ENCODE data around the gene SH2D3A.
A peak's percentile ranks its signal among the peaks of the same experiment; 100 is the strongest.
"Not testable (repeated sequence)": the region's sequence is repeated elsewhere in the genome, so short reads cannot be mapped to it uniquely, and the experiment has no call there.

SH2D3A gene

DNA sequence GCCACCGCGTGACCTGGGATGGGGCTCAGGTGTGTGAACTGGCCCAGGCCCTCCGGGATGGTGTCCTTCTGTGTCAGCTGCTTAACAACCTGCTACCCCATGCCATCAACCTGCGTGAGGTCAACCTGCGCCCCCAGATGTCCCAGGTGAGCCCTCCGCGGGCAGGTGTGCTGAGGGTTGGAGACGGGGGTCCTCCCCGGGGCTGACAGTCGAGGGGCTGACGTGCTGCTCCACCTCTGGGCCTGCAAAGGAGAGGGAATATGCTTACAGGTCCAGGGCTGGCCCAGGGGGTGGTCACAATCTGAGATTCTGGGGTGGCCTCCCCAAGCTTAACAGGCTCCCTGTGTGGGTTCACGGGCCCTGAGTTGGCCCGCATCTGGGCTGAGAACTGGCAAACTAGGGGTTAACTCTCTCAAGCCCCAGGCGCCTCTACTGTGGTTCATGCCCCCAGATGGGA lies 5.7 kb upstream of the SH2D3A start:
- no peak for DNase-seq (ENCODE audit: extremely low spot score)
- TF ChIP-seq, protein P1, sequence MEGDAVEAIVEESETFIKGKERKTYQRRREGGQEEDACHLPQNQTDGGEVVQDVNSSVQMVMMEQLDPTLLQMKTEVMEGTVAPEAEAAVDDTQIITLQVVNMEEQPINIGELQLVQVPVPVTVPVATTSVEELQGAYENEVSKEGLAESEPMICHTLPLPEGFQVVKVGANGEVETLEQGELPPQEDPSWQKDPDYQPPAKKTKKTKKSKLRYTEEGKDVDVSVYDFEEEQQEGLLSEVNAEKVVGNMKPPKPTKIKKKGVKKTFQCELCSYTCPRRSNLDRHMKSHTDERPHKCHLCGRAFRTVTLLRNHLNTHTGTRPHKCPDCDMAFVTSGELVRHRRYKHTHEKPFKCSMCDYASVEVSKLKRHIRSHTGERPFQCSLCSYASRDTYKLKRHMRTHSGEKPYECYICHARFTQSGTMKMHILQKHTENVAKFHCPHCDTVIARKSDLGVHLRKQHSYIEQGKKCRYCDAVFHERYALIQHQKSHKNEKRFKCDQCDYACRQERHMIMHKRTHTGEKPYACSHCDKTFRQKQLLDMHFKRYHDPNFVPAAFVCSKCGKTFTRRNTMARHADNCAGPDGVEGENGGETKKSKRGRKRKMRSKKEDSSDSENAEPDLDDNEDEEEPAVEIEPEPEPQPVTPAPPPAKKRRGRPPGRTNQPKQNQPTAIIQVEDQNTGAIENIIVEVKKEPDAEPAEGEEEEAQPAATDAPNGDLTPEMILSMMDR (IDR thresholded peaks at IDR 0.05; ENCODE audit: control extremely low read depth, extremely low read depth, low read depth, missing control alignments): no peak
- ChIA-PET CTCF (interaction anchor here (0.8 to 3.3 kb wide), 18 partner anchors 8 to 788 kb away, joined by 3 to 25 read pairs (median 4); partner anchors contain the start of genes GPR108 and TRIP10), POLR2A (interaction anchor here (1.0 to 1.8 kb wide), 7 partner anchors 10 to 242 kb away, joined by 3 to 6 read pairs (median 4); partner anchors contain the start of gene TNFSF9)

DNA sequence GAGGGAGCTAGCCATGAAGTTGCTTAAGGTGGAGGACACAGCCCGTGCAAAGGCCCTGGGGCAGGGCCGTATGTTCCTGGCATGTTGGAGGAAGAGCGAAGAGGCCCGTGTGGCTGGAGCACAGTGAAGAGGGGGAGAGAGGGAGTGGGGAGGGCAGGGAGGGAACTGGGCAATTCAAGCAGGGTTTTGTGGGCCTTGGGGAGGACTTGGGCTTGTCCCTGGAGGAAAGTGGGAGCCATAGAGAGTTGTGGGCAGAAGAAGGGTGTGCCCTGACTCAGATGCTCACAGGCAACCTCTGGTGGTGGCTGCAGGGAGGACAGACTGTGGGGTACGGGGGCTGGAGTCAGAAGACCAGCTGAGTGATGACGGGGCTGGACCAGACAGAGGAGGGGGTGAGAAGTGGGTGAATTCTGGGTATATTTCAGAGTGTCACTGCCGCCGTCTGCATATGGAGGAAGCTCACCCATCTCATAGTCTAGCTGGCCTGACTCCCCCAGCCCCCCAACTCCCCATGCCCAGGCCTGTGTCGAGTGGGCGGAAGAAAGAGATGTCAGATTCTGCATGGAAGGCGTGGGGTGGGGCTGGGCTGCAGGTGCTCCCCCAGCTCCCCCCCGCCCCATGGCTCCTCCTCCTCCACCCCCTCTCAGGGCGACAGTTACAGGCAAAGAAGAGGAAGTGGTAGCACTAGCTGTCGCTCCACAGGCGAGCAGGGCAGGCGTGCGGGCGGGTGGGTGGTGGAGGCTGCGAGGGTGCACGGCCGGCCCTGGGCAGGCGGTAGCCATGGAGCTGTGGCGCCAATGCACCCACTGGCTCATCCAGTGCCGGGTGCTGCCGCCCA lies 5.0 kb upstream of the SH2D3A start, which contains the start of gene VAV1:
VAV1 (plus strand) TSS at position 681 of the 838 bp plus-strand sequence; CDS start at position 781, 100 bp downstream.
- TF ChIP-seq, protein P1 (IDR thresholded peaks at IDR 0.05; ENCODE audit: control extremely low read depth, extremely low read depth, low read depth, missing control alignments): peak; percentile 56
- CTCF ChIA-PET: interaction anchor here (0.8 to 3.3 kb wide), 18 partner anchors 9 to 787 kb away, joined by 3 to 25 read pairs (median 4); partner anchors contain the start of genes GPR108 and TRIP10
- DNase-seq (ENCODE audit: extremely low spot score): peak; percentile 95
- POLR2A ChIA-PET: interaction anchor here (0.5 to 1.8 kb wide), 8 partner anchors 26 to 241 kb away, joined by 3 to 8 read pairs (median 4); partner anchors contain the start of gene TNFSF9

DNA sequence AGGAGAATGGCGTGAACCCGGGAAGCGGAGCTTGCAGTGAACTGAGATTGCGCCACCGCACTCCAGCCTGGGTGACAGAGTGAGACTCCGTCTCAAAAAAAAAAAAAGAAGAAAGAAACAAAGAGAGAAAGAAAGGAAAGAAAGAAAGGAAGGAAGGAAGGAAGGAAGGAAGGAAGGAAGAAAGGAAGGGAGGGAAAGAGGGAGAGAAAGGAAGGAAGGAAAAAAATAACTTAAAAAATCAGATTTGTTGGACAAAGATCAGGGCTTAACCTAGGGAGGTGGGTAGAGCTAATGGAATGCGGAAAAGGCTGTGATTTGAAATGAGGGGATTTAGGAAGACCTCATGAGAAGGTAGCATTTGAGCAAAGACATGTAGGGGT lies 4.4 kb upstream of the SH2D3A start:
- not testable (repeated sequence) for DNase-seq (ENCODE audit: extremely low spot score)
- POLR2A ChIA-PET: interaction anchor here (0.7 to 1.8 kb wide), 2 partner anchors 30 to 241 kb away, joined by 6 to 14 read pairs; partner anchors contain the start of gene TNFSF9

DNA sequence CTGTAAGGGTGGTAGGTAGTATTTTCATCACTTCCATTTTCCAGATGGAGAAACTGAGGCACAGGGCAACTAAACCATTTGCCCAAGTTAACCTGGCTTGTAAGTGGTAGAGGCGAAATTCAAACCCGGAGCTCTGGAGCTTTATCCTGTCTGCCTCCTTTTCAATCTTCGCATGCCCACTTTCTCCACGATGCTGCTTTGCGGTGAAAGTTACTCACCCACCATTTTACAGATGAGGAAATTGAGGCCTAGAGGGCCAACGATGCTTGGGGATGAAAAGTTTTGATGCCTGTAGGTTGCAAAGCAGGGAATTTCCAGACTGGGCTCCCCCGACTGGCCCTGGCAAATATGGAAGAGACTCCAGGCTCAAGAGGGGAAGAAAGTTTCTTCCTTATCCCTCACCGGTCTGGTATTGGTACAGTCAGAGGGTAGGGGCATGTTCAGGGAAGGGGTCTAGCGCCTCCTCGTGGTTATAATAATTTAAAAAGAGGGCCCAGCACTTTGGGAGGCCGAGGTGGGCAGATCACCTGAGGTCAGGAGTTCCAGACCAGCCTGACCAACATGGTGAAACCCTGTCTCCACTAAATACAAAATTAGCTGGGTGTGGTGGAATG lies 1.9 kb upstream of the SH2D3A start:
- TF ChIP-seq, protein P1 (IDR thresholded peaks at IDR 0.05; ENCODE audit: control extremely low read depth, extremely low read depth, low read depth, missing control alignments): no peak
- DNase-seq (ENCODE audit: extremely low spot score): no peak
- ChIA-PET POLR2A (no interaction called here), CTCF (interaction anchor here (0.8 to 2.6 kb wide), 9 partner anchors 8 to 643 kb away, joined by 3 to 10 read pairs (median 4); partner anchors contain the start of gene GPR108)

More for the DNA sequence above, 4.4 kb upstream of the SH2D3A start:
- CTCF ChIA-PET: interaction anchor here (1.1 to 3.3 kb wide), 11 partner anchors 8 to 267 kb away, joined by 3 to 25 read pairs (median 7); partner anchors contain the start of genes GPR108 and TRIP10

DNA sequence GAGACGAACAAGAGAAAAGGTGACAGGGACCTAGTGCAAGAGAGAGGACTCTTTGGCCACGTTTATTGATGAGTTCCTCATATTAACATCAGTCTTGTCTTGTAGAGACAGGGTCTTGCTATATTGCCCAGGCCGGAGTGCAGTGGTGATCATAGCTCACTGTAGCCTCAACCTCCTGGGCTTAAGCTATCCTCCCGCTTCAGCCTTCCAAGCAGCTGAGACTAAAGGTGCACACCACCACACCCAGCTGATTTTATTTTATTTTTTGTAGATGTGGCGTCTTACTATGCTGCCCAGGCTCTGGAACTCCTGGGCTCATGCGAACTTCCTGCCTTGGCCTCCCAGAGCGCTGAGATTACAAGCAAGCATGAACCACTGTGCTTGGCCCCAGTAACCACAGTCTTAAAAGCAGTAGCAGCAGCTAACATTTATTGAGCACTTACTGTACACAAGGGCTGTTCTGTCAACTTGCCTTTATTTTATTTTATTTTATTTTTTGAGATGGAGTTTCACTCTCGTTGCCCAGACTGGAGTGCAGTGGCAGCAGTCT lies 1.1 kb upstream of the SH2D3A start:
- CTCF ChIA-PET: interaction anchor here (0.9 to 2.6 kb wide), 8 partner anchors 12 to 642 kb away, joined by 3 to 10 read pairs (median 4); partner anchors contain the start of gene GPR108
- TF ChIP-seq, protein P1 (IDR thresholded peaks at IDR 0.05; ENCODE audit: control extremely low read depth, extremely low read depth, low read depth, missing control alignments): no peak
- DNase-seq (ENCODE audit: extremely low spot score): no peak
- POLR2A ChIA-PET: no interaction called here

DNA sequence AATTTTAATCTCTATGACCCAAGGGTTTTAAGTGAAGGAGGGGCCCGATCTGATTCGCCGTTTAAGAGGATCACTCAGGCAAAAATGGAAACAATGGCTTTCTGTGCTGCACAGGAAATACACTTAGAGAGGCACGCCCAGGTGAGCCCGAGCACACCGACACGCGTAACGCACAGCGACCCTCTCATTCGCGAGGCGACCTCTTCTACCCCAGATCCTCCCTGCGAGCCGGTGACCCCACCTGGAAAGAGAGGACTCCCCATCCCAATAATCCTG lies 216 bp downstream of the SH2D3A start:
- ChIA-PET POLR2A (no interaction called here), CTCF (interaction anchor here (1.7 kb wide), 1 partner anchor 13 kb away, joined by 4 read pairs; no protein-coding TSS in a partner anchor)
- TF ChIP-seq, protein P1 (IDR thresholded peaks at IDR 0.05; ENCODE audit: control extremely low read depth, extremely low read depth, low read depth, missing control alignments): no peak
- no peak for DNase-seq (ENCODE audit: extremely low spot score)

All from GM10248 (cell line).